Measurements from ENCODE around the gene IGFBP4.

GRCh38 chr17:40416671-40417070 is 26.6 kb upstream of the IGFBP4 start:
- TF ChIP-seq, protein P1, sequence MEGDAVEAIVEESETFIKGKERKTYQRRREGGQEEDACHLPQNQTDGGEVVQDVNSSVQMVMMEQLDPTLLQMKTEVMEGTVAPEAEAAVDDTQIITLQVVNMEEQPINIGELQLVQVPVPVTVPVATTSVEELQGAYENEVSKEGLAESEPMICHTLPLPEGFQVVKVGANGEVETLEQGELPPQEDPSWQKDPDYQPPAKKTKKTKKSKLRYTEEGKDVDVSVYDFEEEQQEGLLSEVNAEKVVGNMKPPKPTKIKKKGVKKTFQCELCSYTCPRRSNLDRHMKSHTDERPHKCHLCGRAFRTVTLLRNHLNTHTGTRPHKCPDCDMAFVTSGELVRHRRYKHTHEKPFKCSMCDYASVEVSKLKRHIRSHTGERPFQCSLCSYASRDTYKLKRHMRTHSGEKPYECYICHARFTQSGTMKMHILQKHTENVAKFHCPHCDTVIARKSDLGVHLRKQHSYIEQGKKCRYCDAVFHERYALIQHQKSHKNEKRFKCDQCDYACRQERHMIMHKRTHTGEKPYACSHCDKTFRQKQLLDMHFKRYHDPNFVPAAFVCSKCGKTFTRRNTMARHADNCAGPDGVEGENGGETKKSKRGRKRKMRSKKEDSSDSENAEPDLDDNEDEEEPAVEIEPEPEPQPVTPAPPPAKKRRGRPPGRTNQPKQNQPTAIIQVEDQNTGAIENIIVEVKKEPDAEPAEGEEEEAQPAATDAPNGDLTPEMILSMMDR (IDR thresholded peaks at IDR 0.05): no peak
- no peak for TF ChIP-seq POLR2A (IDR thresholded peaks at IDR 0.05)

All from body of pancreas (tissue), 4 donors.